K562 (cell line): ENCODE measurements around the gene KRTAP20-2. TPM values are rescaled to one million over a fixed set of nuclear protein-coding genes. Genes with fewer than 3 reads are reported as not detected.

Experiments used
- ATAC-seq: fragments of 200-7000 bp; cut with Tn5 transposase; 3 replicates; pipeline ENCODE4 v1.9.1; 2020; ENCODE audit warnings: moderate library complexity
- BruUV-seq: library from RNA; stranded (reverse); fragments of 400-500 nt; replicated peaks from 2 replicates; lab custom pipeline; 2021; lab: Mats Ljungman, UMichigan
- CTCF ChIA-PET: fragments of 300-600 bp; formaldehyde crosslinking; extraction: SDS; loops from one replicate; lab custom pipeline; 2021; ENCODE audit warnings: low intra/inter-chr PET ratio; lab: Yijun Ruan, JAX
- POLR2A ChIA-PET: fragments of 300-600, 350-650 bp; sonication (Branson Sonifier 250); formaldehyde crosslinking; extraction: SDS; loops from one replicate; lab custom pipeline; 2021; ENCODE audit warnings: antibody characterized with exemption, inconsistent platforms; lab: Yijun Ruan, JAX
- DNase-seq, 4 experiments: peaks; one replicate each; pipeline versions ENCODE4 v3.0.0 to v3.0.0-alpha.2; 2011 to 2018; ENCODE audit warnings: low spot score in 3 of 4, mixed read lengths in 3 of 4; ENCODE audit errors: extremely low read depth in 1 of 4
- FAIRE-seq: peaks from 2 replicates; lab custom pipeline; 2011; peaks lifted over from hg19 to GRCh38; lab: Jason Lieb, UNC
- H2AFZ ChIP-seq: 2 replicates; pipeline ENCODE4 v1.6.0; 2011; ENCODE audit warnings: low read depth, low read length, control low read depth, inconsistent platforms
- H3K27ac ChIP-seq: fragments of 200-600 bp; 3 replicates; pipeline ENCODE4 v1.8.0; 2011; ENCODE audit warnings: low read depth, mild to moderate bottlenecking, control low read depth, inconsistent platforms, low read length, moderate library complexity, mixed read lengths; ENCODE audit errors: extremely low read depth
- H3K27me3 ChIP-seq, 2 experiments: fragments of 300-600 bp in 1 of 2; 2 replicates in 1 of 2; 3 replicates in 1 of 2; pipeline versions ENCODE4 v1.6.0 to v1.8.0; 2011; ENCODE audit warnings: inconsistent platforms in 2 of 2, low read length in 2 of 2, mild to moderate bottlenecking in 1 of 2, mixed read lengths in 1 of 2, moderate library complexity in 1 of 2; ENCODE audit not compliant: control insufficient read depth in 2 of 2, insufficient read depth in 2 of 2
- H3K36me3 ChIP-seq: fragments of 300-600 bp; 3 replicates; pipeline ENCODE4 v1.8.0; 2011; ENCODE audit warnings: mild to moderate bottlenecking, low read length, inconsistent platforms; ENCODE audit not compliant: control insufficient read depth, insufficient read depth
- H3K4me1 ChIP-seq, 2 experiments: fragments of 200-600 bp in 1 of 2; replicated peaks in 1 of 2; 2 replicates in 1 of 2; 3 replicates in 1 of 2; pipeline versions ENCODE4 v1.5.1 to v1.8.0; 2011; ENCODE audit warnings: inconsistent platforms in 2 of 2, low read length in 2 of 2, mild to moderate bottlenecking in 1 of 2, mixed read lengths in 1 of 2, moderate library complexity in 1 of 2; ENCODE audit not compliant: control insufficient read depth in 2 of 2, insufficient read depth in 2 of 2
- H3K4me2 ChIP-seq: 2 replicates; pipeline ENCODE4 v1.6.1; 2011; ENCODE audit warnings: low read length, control low read depth, inconsistent platforms, mixed read lengths; ENCODE audit not compliant: insufficient read depth
- H3K4me3 ChIP-seq: fragments of 200-600 bp; sonication (generic), shearing (Covaris generic); 2 replicates; pipeline ENCODE4 v1.5.1; 2016; ENCODE audit warnings: control low read depth, inconsistent platforms
- H3K79me2 ChIP-seq: fragments of 200-600 bp; 3 replicates; pipeline ENCODE4 v1.8.0; 2011; ENCODE audit warnings: low read length, inconsistent platforms; ENCODE audit not compliant: control insufficient read depth, insufficient read depth
- H3K9ac ChIP-seq, 2 experiments: 2 replicates each; pipeline versions ENCODE4 v1.6.0 to v1.6.1; 2011; ENCODE audit warnings: low read depth in 2 of 2, low read length in 2 of 2, control low read depth in 1 of 2, inconsistent platforms in 1 of 2, mild to moderate bottlenecking in 1 of 2, mixed read lengths in 1 of 2; ENCODE audit not compliant: insufficient read depth in 1 of 2
- H3K9me1 ChIP-seq: one replicate; pipeline ENCODE4 v1.6.0; 2011; ENCODE audit warnings: inconsistent platforms, mild to moderate bottlenecking, low read length, moderate library complexity; ENCODE audit not compliant: control insufficient read depth, insufficient read depth
- H3K9me3 ChIP-seq: replicated peaks from 2 replicates; pipeline ENCODE4 v1.5.1; 2011; ENCODE audit warnings: low read depth, low read length, inconsistent platforms; ENCODE audit not compliant: control insufficient read depth, insufficient read depth
- H4K20me1 ChIP-seq: replicated peaks from 2 replicates; pipeline ENCODE4 v1.6.1; 2011; ENCODE audit warnings: low read length, inconsistent platforms, mixed read lengths; ENCODE audit not compliant: control insufficient read depth, insufficient read depth
- BDP1 ChIP-seq: IDR thresholded peaks from 3 replicates; pipeline ENCODE4 v1.6.1; 2011; ENCODE audit not compliant: insufficient read length, insufficient read depth
- EGR1 ChIP-seq: fragments of 450-650 bp; conservative IDR thresholded peaks from 2 replicates; pipeline ENCODE4 v1.6.1; 2017; ENCODE audit warnings: mild to moderate bottlenecking
- ETS2 ChIP-seq: IDR thresholded peaks from 2 replicates; pipeline ENCODE4 v1.6.1; 2016; ENCODE audit warnings: borderline replicate concordance, missing genetic modification characterization, mild to moderate bottlenecking, moderate library complexity, missing compliant biosample characterization; ENCODE audit not compliant: poor library complexity, severe bottlenecking
- GABPB1 ChIP-seq: sonication (generic); formaldehyde crosslinking; IDR thresholded peaks from 2 replicates; pipeline ENCODE4 v1.8.0; 2022; ENCODE audit warnings: mild to moderate bottlenecking, missing genetic modification reagents
- HLTF ChIP-seq: fragments of 450-650 bp; IDR thresholded peaks from 2 replicates; pipeline ENCODE4 v1.6.1; 2016
- NFIX ChIP-seq: fragments of 250-450 bp; sonication (Bioruptor Pico); IDR thresholded peaks from 2 replicates; pipeline ENCODE4 v1.4.0; 2020; ENCODE audit warnings: low read depth, mild to moderate bottlenecking, moderate library complexity
- POLR2H ChIP-seq: IDR thresholded peaks from 2 replicates; pipeline ENCODE4 v1.6.1; 2016; ENCODE audit warnings: missing genetic modification characterization, low read depth, mild to moderate bottlenecking, control low read depth, missing compliant biosample characterization, moderate library complexity
- POLR3G ChIP-seq: IDR thresholded peaks from 2 replicates; pipeline ENCODE4 v1.6.1; 2011; ENCODE audit not compliant: insufficient read length, insufficient replicate concordance; ENCODE audit errors: extremely low read depth
- RBFOX2 ChIP-seq: fragments of 200-400 bp; formaldehyde crosslinking; IDR thresholded peaks from 2 replicates; pipeline ENCODE4 v1.6.1; 2017; ENCODE audit warnings: low read depth, mild to moderate bottlenecking, low read length, moderate library complexity
- TAF1 ChIP-seq: IDR thresholded peaks from 2 replicates; pipeline ENCODE4 v1.6.1; 2011; ENCODE audit warnings: mild to moderate bottlenecking, low read length, moderate library complexity; ENCODE audit not compliant: insufficient read depth, control insufficient read depth, severe bottlenecking; ENCODE audit errors: extremely low read depth
- XRCC5 ChIP-seq: fragments of 200-400 bp; formaldehyde crosslinking; IDR thresholded peaks from 2 replicates; pipeline ENCODE4 v1.6.1; 2017; ENCODE audit warnings: low read depth, mild to moderate bottlenecking, low read length
- ZNF140 ChIP-seq: fragments of 250-450 bp; sonication (Bioruptor Pico); IDR thresholded peaks from 2 replicates; pipeline ENCODE4 v1.8.0; 2021; ENCODE audit warnings: moderate library complexity, mild to moderate bottlenecking, inconsistent platforms
- ZNF263 ChIP-seq: sonication (generic); formaldehyde crosslinking; IDR thresholded peaks from 2 replicates; pipeline ENCODE4 v1.8.0; 2022; ENCODE audit warnings: mild to moderate bottlenecking, missing genetic modification reagents, borderline replicate concordance
- ZNF444 ChIP-seq: fragments of 250-450 bp; sonication (Bioruptor Pico); IDR thresholded peaks from 2 replicates; pipeline ENCODE4 v1.4.0; 2020; ENCODE audit warnings: mild to moderate bottlenecking, moderate library complexity
- ZNF740 ChIP-seq, 3 experiments: fragments of 200-800 bp in 1 of 3; sonication (Bioruptor generic) in 1 of 3; sonication (generic) in 1 of 3; formaldehyde crosslinking in 1 of 3; IDR thresholded peaks; 2 replicates each; pipeline versions ENCODE4 v1.6.1 to v1.8.0; 2016 to 2022; ENCODE audit warnings: mild to moderate bottlenecking in 2 of 3, missing compliant biosample characterization in 2 of 3, missing genetic modification characterization in 2 of 3, missing genetic modification reagents in 1 of 3
- ZNF764 ChIP-seq: fragments of 250-450 bp; sonication (Bioruptor Pico); IDR thresholded peaks from 2 replicates; pipeline ENCODE4 v1.4.0; 2020; ENCODE audit warnings: low read depth, mild to moderate bottlenecking, moderate library complexity
- WGBS: fragments of 100-300 bp; shearing (Covaris generic); methylation state at CpG from one replicate; pipeline ENCODE4 v1.1.6; 2016; ENCODE audit warnings: low coverage, mixed read lengths; ENCODE audit not compliant: insufficient coverage; ENCODE audit errors: missing lambda C conversion rate; 5-methylcytosine and 5-hydroxymethylcytosine counted together
- in situ Hi-C: fragments of 300-500 bp; cut with MboI; formaldehyde crosslinking; loops from 4 replicates; pipeline ENCODE4 v1.15.0; 2018; ENCODE audit warnings: inconsistent platforms, mixed read lengths
- intact Hi-C: fragments of 100-400 bp; cut with micrococcal nuclease; formaldehyde crosslinking; loops from 2 replicates; pipeline ENCODE4 v1.14.2; 2022
- polyA plus RNA-seq, 8 experiments: library from polyadenylated mRNA; depleted of rRNA in 4 of 8; stranded (reverse) in 5 of 8; unstranded in 3 of 8; fragments of >200 nt; fragmentation: Nextera tagmentation in 2 of 8; fragmentation: Illumina TruSeq in 1 of 8; extraction: Ambion mirVana in 2 of 8; extraction: Trizol in 1 of 8; gene quantifications; 2 replicates each; pipeline versions ENCODE4 v1.2.1 to v1.2.3, GENCODE V29; 2011 to 2014; ENCODE audit warnings: inconsistent platforms in 1 of 8, missing spikeins in 1 of 8
- total RNA-seq, 7 experiments: library from RNA; depleted of rRNA in 6 of 7; stranded (reverse); fragments of >200 nt in 6 of 7; fragmentation: Illumina TruSeq in 2 of 7; extraction: Trizol in 2 of 7; gene quantifications; 2 replicates each; pipeline versions ENCODE4 v1.2.1 to v1.2.3, GENCODE V29; 2011 to 2021; ENCODE audit warnings: low replicate concordance in 1 of 7
- TF ChIP-seq, protein P1 (sequence below): fragments of 150-350 bp; IDR thresholded peaks from 2 replicates; pipeline ENCODE4 v1.6.1; 2014; ENCODE audit warnings: low read depth, mild to moderate bottlenecking, low read length, borderline replicate concordance

KRTAP20-2 gene
- total and polyA plus RNA-seq, 9 of the 15 experiments (the other 6 are each of a cell fraction or from before 2014, with no cell fraction given), result not detected

GRCh38 chr21:30672985-30673650 is 38.1 kb downstream of the KRTAP20-2 start (continued):
- TF ChIP-seq EGR1 (no peak), ZNF764 (no peak)

- intact Hi-C loops, result no loop called here
- no peak for ATAC-seq
- TF ChIP-seq ZNF444 (CRISPR knock-in tag), result no peak
- no peak for TF ChIP-seq POLR2H (tag)
- TF ChIP-seq, protein P1, sequence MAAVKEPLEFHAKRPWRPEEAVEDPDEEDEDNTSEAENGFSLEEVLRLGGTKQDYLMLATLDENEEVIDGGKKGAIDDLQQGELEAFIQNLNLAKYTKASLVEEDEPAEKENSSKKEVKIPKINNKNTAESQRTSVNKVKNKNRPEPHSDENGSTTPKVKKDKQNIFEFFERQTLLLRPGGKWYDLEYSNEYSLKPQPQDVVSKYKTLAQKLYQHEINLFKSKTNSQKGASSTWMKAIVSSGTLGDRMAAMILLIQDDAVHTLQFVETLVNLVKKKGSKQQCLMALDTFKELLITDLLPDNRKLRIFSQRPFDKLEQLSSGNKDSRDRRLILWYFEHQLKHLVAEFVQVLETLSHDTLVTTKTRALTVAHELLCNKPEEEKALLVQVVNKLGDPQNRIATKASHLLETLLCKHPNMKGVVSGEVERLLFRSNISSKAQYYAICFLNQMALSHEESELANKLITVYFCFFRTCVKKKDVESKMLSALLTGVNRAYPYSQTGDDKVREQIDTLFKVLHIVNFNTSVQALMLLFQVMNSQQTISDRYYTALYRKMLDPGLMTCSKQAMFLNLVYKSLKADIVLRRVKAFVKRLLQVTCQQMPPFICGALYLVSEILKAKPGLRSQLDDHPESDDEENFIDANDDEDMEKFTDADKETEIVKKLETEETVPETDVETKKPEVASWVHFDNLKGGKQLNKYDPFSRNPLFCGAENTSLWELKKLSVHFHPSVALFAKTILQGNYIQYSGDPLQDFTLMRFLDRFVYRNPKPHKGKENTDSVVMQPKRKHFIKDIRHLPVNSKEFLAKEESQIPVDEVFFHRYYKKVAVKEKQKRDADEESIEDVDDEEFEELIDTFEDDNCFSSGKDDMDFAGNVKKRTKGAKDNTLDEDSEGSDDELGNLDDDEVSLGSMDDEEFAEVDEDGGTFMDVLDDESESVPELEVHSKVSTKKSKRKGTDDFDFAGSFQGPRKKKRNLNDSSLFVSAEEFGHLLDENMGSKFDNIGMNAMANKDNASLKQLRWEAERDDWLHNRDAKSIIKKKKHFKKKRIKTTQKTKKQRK, result no peak
- TF ChIP-seq RBFOX2, result no peak
- TF ChIP-seq ETS2, result no peak
- TF ChIP-seq ZNF740 (CRISPR knock-in tag; IDR thresholded peaks at IDR 0.05), result no peak
- no peak for TF ChIP-seq ZNF740 (tag; IDR thresholded peaks at IDR 0.05)
- TF ChIP-seq ZNF263 (CRISPR knock-in tag), result no peak
- no peak for TF ChIP-seq GABPB1 (CRISPR knock-in tag)
- TF ChIP-seq POLR3G, result no peak
- no peak for TF ChIP-seq XRCC5
- no peak for TF ChIP-seq ZNF140 (CRISPR knock-in tag)
- no peak for TF ChIP-seq HLTF
- no peak for TF ChIP-seq TAF1
- TF ChIP-seq BDP1, result no peak
- TF ChIP-seq NFIX (CRISPR knock-in tag), result no peak
These were observed 39.3 kb downstream of the KRTAP20-2 start for GRCh38 chr21:30674312-30674711.

More at GRCh38 chr21:30674312-30674711, 39.3 kb downstream of the KRTAP20-2 start:
- H3K27me3 ChIP-seq, result no peaks in the 10 kb centered on the region
- H2AFZ ChIP-seq, result no peak overlapping the region
- H3K36me3 ChIP-seq, result no peaks in the 10 kb centered on the region
- H3K4me1 ChIP-seq, result no peaks in the 10 kb centered on the region
- H3K4me2 ChIP-seq, result no peak overlapping the region
- WGBS, result 0% methylated on average over 1 of the region's 1 CpG
- ChIA-PET POLR2A (no interaction called here), CTCF (no interaction called here)
- no peak overlapping the region for H3K9ac ChIP-seq
- H3K9me3 ChIP-seq, result no peaks in the 10 kb centered on the region
- no peaks in the 10 kb centered on the region for H3K9me1 ChIP-seq
- H3K79me2 ChIP-seq, result no peaks in the 10 kb centered on the region
- no TSS peak for BruUV-seq
- FAIRE-seq (no peak), DNase-seq (no peak)
- no peak overlapping the region for H3K4me3 ChIP-seq
- in situ Hi-C loops, result no loop called here
- no peak overlapping the region for H3K27ac ChIP-seq
- H4K20me1 ChIP-seq, result no peaks in the 10 kb centered on the region
